NCI-H1092 (cell line): ENCODE measurements around the gene WDFY2.
"Not testable (repeated sequence)": the region's sequence is repeated elsewhere in the genome, so short reads cannot be mapped to it uniquely, and the experiment has no call there.

ENCODE experiments used
- DNase-seq: peaks from one replicate; lab custom pipeline; 2025; lab: John Stamatoyannopoulos, UW

WDFY2 gene

DNA sequence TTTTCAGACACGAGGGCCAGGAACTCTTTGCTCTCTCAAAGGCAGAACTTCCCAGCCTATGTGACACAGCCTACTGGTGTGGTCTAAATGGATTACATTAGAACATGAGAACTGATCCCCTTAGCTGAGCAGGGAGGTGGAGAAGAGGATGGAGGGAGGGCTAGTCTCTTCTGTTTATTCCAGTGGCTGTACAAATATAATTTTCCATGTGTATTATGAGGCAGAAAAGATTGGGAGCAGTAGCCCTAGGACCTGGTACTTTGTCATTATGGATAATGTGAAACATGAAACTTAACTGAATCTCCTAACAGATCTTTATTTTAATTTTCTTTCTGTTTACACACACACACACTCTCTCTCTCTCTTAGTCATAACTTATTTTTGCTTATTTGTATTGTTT lies 82.1 kb downstream of the WDFY2 start:
- no peak for DNase-seq

- no peak for DNase-seq
Observed at GRCh38 chr13:51666839-51667238, 82.6 kb downstream of the WDFY2 start.

DNA sequence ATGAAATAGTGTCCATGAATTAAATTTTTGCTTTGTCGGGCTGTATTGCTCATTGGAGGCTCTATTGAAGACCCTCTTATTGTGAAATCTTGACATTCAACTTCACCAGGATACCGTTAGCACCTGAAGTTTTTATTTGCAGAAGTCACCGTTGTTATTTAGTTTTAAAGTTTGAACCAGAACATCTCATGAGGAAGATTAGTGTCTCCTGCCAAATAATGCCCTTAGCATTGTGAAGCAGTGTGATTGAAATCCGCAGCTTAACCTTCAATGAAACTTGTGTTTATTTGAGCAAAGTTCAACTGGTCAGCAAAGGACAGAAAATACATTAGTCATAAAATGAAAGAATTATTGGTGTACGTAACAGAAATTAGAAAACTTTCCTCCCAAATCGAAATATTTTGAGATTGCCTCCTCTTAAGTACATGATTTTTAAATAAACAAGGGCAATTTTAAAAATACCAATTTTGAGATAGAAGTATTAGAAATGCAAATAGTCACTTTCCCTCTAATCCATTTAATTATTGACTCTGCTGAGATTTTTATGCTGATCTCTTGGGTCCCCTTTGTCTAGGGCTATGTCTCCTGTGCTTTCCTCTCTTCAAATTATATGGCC lies 84.4 kb downstream of the WDFY2 start:
- no peak for DNase-seq

- no peak for DNase-seq
Observed at GRCh38 chr13:51673165-51673564, 88.9 kb downstream of the WDFY2 start.

- no peak for DNase-seq
Observed at GRCh38 chr13:51674276-51674675, 90.0 kb downstream of the WDFY2 start.

DNA sequence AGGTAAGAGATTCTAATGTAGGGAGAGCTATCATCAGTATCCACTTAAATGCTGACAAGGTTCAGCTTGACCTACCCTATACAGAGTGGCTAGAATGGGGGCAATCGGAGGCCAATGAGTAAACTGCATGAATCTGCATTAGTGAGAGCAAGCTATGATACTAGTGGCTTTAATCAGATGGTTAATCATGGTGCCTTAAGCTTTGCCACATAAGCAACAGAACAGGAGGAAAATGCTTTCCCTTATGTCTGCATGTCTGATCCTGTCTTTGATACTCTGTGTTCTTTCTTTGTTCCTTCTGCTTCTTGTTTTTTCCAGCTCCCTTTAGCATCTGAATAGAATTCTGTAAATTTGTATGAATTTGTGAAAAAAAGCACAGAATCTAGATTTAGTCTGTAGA lies 91.1 kb downstream of the WDFY2 start:
- DNase-seq, result no peak

DNA sequence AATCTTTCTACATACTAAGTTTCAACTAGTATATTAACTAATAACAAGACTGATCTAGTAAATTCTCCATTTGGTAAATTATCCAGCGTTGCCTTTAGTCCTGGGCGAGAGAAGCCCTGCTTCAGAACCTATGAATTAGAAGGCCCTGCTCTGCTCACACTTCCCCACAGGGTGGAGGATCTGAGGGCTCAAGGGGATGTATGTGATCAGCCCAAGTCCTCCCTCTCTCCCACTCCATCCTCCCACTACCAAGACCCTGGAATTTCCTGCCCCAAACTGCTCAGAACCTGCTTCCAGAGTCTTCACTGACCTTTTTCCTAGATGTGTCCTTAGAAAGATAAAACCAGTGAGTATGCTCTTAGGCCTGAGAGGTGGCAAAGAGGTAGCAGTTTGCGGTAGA lies 91.6 kb downstream of the WDFY2 start:
- no peak for DNase-seq

- DNase-seq, result no peak
Observed at GRCh38 chr13:51676739-51677138, 92.5 kb downstream of the WDFY2 start.

- DNase-seq, result no peak
Observed at GRCh38 chr13:51678420-51678819, 94.2 kb downstream of the WDFY2 start.

DNA sequence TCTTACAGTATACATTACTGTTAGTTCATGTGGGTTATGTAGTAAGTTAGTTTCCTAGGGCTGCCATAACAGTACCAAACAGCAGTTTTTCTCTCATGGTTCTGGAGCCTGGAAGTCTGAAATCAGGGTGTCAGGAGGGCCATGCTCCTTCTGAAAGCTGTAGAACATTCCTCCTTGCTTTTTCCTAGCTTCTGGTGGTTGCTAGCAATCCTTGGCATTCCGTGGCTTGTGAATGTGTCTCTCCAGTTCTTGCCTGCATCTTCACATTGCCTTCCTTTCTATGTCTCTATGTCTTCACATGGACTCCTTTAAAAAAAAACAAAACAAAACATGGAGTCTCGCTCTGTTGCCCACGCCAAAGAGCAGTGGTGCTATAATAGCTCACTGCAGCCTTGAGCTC lies 95.4 kb downstream of the WDFY2 start:
- no peak for DNase-seq

GRCh38 chr13:51681037-51681678 lies 96.9 kb downstream of the WDFY2 start:
- no peak for DNase-seq

GRCh38 chr13:51682686-51683085 lies 98.4 kb downstream of the WDFY2 start:
- no peak for DNase-seq

GRCh38 chr13:51683597-51683996 lies 99.3 kb downstream of the WDFY2 start:
- no peak for DNase-seq

DNA sequence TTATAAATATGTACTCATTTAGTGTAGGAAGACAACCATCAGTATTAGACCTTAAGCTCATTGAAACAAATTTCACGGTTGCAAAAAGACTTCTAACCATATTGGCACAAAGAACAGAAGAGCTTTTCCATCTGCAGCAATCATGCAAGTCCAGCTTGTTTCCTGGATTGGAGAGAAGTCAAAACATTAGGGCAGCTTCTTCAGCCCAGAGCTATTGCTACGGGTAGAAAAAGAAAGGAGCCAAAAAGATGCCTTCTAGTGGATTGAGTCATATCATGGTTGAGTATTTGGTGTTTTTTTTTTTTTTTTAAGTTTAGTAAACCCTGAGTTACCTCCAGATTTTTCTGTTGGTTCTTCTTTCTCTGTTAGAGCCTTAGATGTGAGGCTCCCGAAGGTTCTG lies 99.8 kb downstream of the WDFY2 start:
- no peak for DNase-seq

DNA sequence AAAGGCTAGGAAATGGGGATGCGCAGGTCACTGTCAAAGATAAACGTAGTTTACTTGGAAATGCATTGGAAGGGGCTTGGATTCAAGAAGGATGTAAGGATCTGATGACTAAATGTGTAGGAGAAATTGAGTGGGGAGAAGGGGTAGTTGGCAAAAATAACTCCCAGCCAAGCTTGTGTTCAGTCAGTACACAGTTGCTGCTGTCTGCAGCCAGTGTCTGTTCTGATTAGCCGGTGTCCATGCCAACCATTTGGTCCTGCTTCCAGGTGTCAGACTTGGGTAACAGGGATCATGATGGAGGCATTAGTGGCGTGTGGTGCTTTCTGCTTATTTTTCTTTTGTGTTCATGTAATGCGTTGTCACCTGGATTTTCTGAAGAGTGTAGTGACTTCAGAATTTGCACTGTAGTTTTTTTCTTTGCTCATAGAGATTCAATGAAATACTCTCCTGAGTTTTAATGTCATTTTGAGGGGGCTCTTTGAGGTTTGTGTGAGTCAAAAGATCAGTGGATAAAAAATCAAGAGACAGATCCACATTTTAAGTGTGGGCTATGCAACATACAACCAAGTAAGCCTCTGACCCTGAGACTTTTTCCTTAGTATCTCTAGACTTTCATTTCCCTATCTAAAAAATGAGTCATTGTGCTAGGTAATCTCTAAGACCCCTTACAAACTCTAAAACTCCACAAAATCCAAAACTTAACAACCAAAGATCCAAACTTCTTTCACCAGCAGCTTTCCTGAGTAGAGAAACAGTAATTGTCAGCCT lies 103.9 kb downstream of the WDFY2 start:
- DNase-seq, result no peak

GRCh38 chr13:51688937-51689662 lies 104.8 kb downstream of the WDFY2 start:
- no peak for DNase-seq

DNA sequence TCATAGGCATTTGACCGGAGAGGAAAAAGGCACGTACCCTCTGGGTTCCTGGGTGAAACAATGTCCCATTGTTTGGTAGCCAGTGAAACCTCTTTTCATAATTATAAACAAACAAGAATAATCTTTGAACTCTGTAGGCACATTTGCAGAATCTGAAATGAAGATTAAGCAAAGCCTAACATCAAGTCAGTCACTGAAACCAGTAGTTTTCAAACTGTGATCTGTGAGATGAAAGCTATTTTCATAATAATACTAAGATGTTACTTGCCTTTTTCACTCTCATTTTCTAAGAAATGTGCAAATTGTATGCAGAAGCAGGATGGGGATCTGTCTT lies 105.4 kb downstream of the WDFY2 start:
- no peak for DNase-seq

GRCh38 chr13:51695677-51696076 lies 111.4 kb downstream of the WDFY2 start:
- DNase-seq, result not testable (repeated sequence)

DNA sequence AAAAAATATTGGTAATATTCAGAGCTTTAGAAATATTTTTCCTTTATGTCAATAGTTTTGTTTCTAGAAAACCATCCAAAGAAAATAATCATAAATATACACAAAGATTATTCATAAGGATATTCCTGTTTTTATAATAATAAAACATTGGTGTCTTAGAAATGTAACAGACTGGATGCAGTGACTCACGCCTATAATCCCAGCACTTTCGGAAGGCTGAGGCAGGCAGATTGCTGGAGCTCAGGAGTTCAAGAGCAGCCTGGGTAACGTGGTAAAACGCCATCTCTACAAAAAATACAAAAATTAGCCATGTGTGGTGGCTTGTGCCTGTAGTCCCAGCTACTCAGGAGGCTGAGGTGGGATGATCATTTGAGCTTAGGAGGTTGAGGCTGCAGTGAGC lies 112.9 kb downstream of the WDFY2 start:
- DNase-seq, result no peak

- no peak for DNase-seq
Observed at GRCh38 chr13:51697855-51698254, 113.6 kb downstream of the WDFY2 start.

GRCh38 chr13:51698352-51698751 lies 114.1 kb downstream of the WDFY2 start:
- DNase-seq, result no peak

- DNase-seq, result no peak
Observed at GRCh38 chr13:51704399-51705313, 120.4 kb downstream of the WDFY2 start.
